Neuronal stem cell (in vitro differentiated cells): ENCODE results near the gene AURKAIP1.

Experiments used
- DNase-seq: peaks from one replicate; pipeline ENCODE4 v3.0.0-alpha.2; 2013; ENCODE audit warnings: low spot score
- H2AFZ ChIP-seq: one replicate; pipeline ENCODE4 v1.6.1; 2013; ENCODE audit warnings: mild to moderate bottlenecking, low read length, inconsistent platforms
- H2AK5ac ChIP-seq: 2 replicates; pipeline ENCODE4 v1.6.1; 2013; ENCODE audit warnings: low read depth, mild to moderate bottlenecking, inconsistent platforms, low read length, moderate library complexity, mixed read lengths
- H2BK120ac ChIP-seq: 2 replicates; pipeline ENCODE4 v1.6.1; 2013; ENCODE audit warnings: low read depth, mild to moderate bottlenecking, inconsistent platforms, low read length, moderate library complexity, mixed read lengths
- H2BK12ac ChIP-seq: one replicate; pipeline ENCODE4 v1.6.1; 2013; ENCODE audit warnings: low read length, inconsistent platforms
- H2BK15ac ChIP-seq: 2 replicates; pipeline ENCODE4 v1.6.1; 2013; ENCODE audit warnings: mild to moderate bottlenecking, low read length, inconsistent platforms, mixed read lengths
- H2BK5ac ChIP-seq: one replicate; pipeline ENCODE4 v1.6.1; 2013; ENCODE audit warnings: inconsistent platforms, mild to moderate bottlenecking, low read length, moderate library complexity
- H3K14ac ChIP-seq: one replicate; pipeline ENCODE4 v1.6.1; 2013; ENCODE audit warnings: low read length, inconsistent platforms
- H3K18ac ChIP-seq: 2 replicates; pipeline ENCODE4 v1.6.1; 2013; ENCODE audit warnings: low read length, inconsistent platforms
- H3K23ac ChIP-seq: 2 replicates; pipeline ENCODE4 v1.6.1; 2013; ENCODE audit warnings: low read depth, mild to moderate bottlenecking, mixed read lengths, low read length, inconsistent platforms; ENCODE audit not compliant: poor library complexity
- H3K27ac ChIP-seq: replicated peaks from 3 replicates; pipeline ENCODE4 v1.5.1; 2013; ENCODE audit warnings: low read length, inconsistent platforms
- H3K27me3 ChIP-seq, 3 experiments: 2 replicates each; pipeline ENCODE4 v1.6.1; 2013; ENCODE audit warnings: low read length in 3 of 3, mild to moderate bottlenecking in 2 of 3, inconsistent platforms in 1 of 3, low read depth in 1 of 3, mixed read lengths in 1 of 3, moderate library complexity in 1 of 3; ENCODE audit not compliant: control insufficient read depth in 3 of 3, insufficient read depth in 3 of 3
- H3K36me3 ChIP-seq, 2 donors: replicated peaks in 1 of 2; 2 replicates each; pipeline ENCODE4 v1.6.1; 2013; ENCODE audit warnings: low read length in 2 of 2; ENCODE audit not compliant: control insufficient read depth in 2 of 2, insufficient read depth in 2 of 2
- H3K4ac ChIP-seq: 2 replicates; pipeline ENCODE4 v1.6.1; 2013; ENCODE audit warnings: inconsistent platforms, mild to moderate bottlenecking, low read length, moderate library complexity
- H3K4me1 ChIP-seq, 2 donors: 1 replicate in 1 of 2; 2 replicates in 1 of 2; pipeline ENCODE4 v1.6.1; 2013; ENCODE audit warnings: low read length in 2 of 2, low read depth in 1 of 2; ENCODE audit not compliant: control insufficient read depth in 2 of 2, insufficient read depth in 1 of 2
- H3K4me2 ChIP-seq: one replicate; pipeline ENCODE4 v1.6.1; 2013; ENCODE audit warnings: mild to moderate bottlenecking, low read length, inconsistent platforms; ENCODE audit not compliant: insufficient read depth, poor library complexity, severe bottlenecking
- H3K4me3 ChIP-seq, 2 donors: 2 replicates each; pipeline ENCODE4 v1.5.1; 2013; ENCODE audit warnings: low read length in 2 of 2, mild to moderate bottlenecking in 2 of 2, inconsistent platforms in 1 of 2, moderate library complexity in 1 of 2
- H3K79me1 ChIP-seq: one replicate; pipeline ENCODE4 v1.6.1; 2013; ENCODE audit warnings: low read depth, mild to moderate bottlenecking, inconsistent platforms, low read length, moderate library complexity
- H3K9ac ChIP-seq: one replicate; pipeline ENCODE4 v1.6.1; 2013; ENCODE audit warnings: mild to moderate bottlenecking, low read depth, low read length, inconsistent platforms; ENCODE audit not compliant: poor library complexity
- H3K9me3 ChIP-seq, 2 donors: replicated peaks in 1 of 2; 2 replicates each; pipeline versions ENCODE3 to v1.6.1; 2013; ENCODE audit warnings: low read length in 2 of 2, mild to moderate bottlenecking in 2 of 2, inconsistent platforms in 1 of 2, low read depth in 1 of 2, mixed read lengths in 1 of 2, moderate library complexity in 1 of 2; ENCODE audit not compliant: control insufficient read depth in 2 of 2, insufficient read depth in 1 of 2
- H4K8ac ChIP-seq: one replicate; pipeline ENCODE4 v1.6.1; 2013; ENCODE audit warnings: low read depth, mild to moderate bottlenecking, inconsistent platforms, low read length, moderate library complexity
- H4K91ac ChIP-seq: one replicate; pipeline ENCODE4 v1.6.1; 2013; ENCODE audit warnings: low read length, low read depth, mild to moderate bottlenecking, inconsistent platforms; ENCODE audit not compliant: poor library complexity
- WGBS, 2 donors: extraction: QIAGEN DNeasy Blood & Tissue Kit; methylation state at CpG; one replicate each; pipeline ENCODE4 v1.1.7; 2013; ENCODE audit warnings: missing lambda C conversion rate in 2 of 2, mixed read lengths in 1 of 2; ENCODE audit not compliant: insufficient read length in 2 of 2, insufficient replicate concordance in 1 of 2; ENCODE audit errors: extremely low coverage in 2 of 2; 5-methylcytosine and 5-hydroxymethylcytosine counted together

AURKAIP1 gene

DNA sequence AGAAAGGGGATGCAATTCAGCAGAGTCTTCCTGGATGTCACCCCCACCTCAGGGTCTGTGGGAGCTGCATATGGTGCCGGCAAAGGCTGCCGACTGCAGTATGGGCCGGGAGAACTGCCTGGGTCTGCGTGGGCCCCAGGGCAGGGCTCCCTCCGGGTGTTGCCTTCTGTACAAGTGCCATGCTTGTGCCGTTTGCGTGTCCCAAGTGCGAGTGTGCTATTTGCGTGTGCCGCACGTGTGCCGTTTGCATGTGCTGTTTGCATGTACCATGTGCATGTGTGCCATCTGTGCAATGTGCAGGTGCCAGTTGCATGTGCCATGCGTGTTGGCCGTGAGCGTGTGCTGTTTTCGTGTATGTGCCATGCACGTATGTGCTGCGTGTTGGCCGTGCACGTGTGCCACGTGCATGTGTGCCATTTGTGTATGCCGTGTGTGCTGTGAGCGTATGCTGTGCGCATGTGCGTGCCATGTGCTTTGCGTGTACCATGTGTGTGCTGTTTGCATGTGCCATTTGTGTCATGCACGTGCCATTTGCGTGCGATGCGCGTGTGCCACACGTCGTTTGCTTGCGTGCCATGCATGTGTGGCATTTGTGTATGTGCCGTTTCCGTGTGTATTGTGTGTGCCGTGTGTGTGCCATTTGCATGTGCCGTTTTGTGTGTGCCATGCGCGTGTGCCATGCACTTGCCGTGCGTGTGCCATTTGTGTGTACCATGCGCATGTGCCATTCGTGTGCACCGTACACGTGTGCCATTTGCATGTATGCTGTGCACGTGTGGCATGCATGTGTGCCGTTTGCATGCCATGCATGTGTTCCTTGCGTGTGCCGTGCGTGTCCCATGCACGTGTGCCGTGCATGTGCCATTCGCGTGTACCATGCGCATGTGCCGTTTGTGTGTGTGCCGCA is 45.5 kb downstream of the AURKAIP1 start:
- Histone ChIP-seq H3K27ac (no peak overlapping the region), H3K79me1 (peaks cover 25% of the 10 kb centered on the region), H3K4me1 (peaks cover 16 to 18% of the 10 kb centered on the region in 2 donors), H3K9me3 (peaks cover 0 to 9% of the 10 kb centered on the region in 2 donors), H3K27me3 (peaks cover 0 to 2% (median 0%) of the 10 kb centered on the region in 3 experiments), H2AK5ac (peak overlapping the region; percentile 7), H3K4me2 (no peak overlapping the region), H3K4ac (no peak overlapping the region), H4K91ac (peak overlapping the region; percentile 80), H3K18ac (peak overlapping the region; percentile 70), H2BK15ac (no peak overlapping the region), H3K14ac (peak overlapping the region; percentile 98), H3K36me3 (peaks cover 13 to 29% of the 10 kb centered on the region in 2 donors), H3K9ac (peak overlapping the region; percentile 80), H2BK120ac (no peak overlapping the region), H3K4me3 (peak overlapping the region in 1 of 2 donors; percentile 73), H2BK5ac (no peak overlapping the region), H2BK12ac (peak overlapping the region; percentile 82), H3K23ac (peak overlapping the region; percentile 92), H4K8ac (peak overlapping the region; percentile 86), H2AFZ (no peak overlapping the region)
- DNase-seq: no peak
- WGBS, 2 donors: no CpG with 5 or more reads among the region's 58 CpGs

DNA sequence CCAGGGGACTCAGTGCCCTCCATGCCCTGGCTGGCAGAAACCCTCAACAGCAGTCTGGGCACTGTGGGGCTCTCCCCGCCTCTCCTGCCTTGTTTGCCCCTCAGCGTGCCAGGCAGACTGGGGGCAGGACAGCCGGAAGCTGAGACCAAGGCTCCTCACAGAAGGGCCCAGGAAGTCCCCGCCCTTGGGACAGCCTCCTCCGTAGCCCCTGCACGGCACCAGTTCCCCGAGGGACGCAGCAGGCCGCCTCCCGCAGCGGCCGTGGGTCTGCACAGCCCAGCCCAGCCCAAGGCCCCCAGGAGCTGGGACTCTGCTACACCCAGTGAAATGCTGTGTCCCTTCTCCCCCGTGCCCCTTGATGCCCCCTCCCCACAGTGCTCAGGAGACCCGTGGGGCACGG is 46.8 kb downstream of the AURKAIP1 start:
- H2BK12ac ChIP-seq: no peak overlapping the region
- H2BK15ac ChIP-seq: no peak overlapping the region
- no peak overlapping the region for H3K14ac ChIP-seq
- no peak overlapping the region for H3K4me2 ChIP-seq
- H3K9me3 ChIP-seq: peaks cover 0 to 9% of the 10 kb centered on the region in 2 donors
- H2BK5ac ChIP-seq: no peak overlapping the region
- no CpG with 5 or more reads among the region's 15 CpGs for WGBS, 2 donors
- H3K36me3 ChIP-seq: peaks cover 13 to 30% of the 10 kb centered on the region in 2 donors
- no peak overlapping the region for H4K91ac ChIP-seq
- H3K18ac ChIP-seq: no peak overlapping the region
- no peak overlapping the region for H2AK5ac ChIP-seq
- no peak for DNase-seq
- no peak overlapping the region for H2AFZ ChIP-seq
- H3K27me3 ChIP-seq: peaks cover 0 to 2% (median 0%) of the 10 kb centered on the region in 3 experiments
- no peak overlapping the region for H4K8ac ChIP-seq
- H2BK120ac ChIP-seq: no peak overlapping the region
- H3K9ac ChIP-seq: no peak overlapping the region
- no peak overlapping the region for H3K4me3 ChIP-seq
- peaks cover 18 to 21% of the 10 kb centered on the region in 2 donors for H3K4me1 ChIP-seq
- no peak overlapping the region for H3K27ac ChIP-seq
- no peak overlapping the region for H3K4ac ChIP-seq
- peaks cover 29% of the 10 kb centered on the region for H3K79me1 ChIP-seq
- H3K23ac ChIP-seq: no peak overlapping the region

DNA sequence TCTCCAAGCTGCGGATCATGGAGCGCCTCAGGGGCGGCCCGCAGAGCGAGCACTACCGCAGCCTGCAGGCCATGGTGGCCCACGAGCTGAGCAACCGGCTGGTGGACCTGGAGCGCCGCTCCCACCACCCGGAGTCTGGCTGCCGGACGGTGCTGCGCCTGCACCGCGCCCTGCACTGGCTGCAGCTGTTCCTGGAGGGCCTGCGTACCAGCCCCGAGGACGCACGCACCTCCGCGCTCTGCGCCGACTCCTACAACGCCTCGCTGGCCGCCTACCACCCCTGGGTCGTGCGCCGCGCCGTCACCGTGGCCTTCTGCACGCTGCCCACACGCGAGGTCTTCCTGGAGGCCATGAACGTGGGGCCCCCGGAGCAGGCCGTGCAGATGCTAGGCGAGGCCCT is 47.7 kb downstream of the AURKAIP1 start:
- peaks cover 15 to 37% of the 10 kb centered on the region in 2 donors for H3K36me3 ChIP-seq
- H3K4me3 ChIP-seq: no peak overlapping the region
- no peak overlapping the region for H2BK5ac ChIP-seq
- H3K27me3 ChIP-seq: peaks cover 0 to 2% (median 0%) of the 10 kb centered on the region in 3 experiments
- H3K4me2 ChIP-seq: no peak overlapping the region
- H2AK5ac ChIP-seq: no peak overlapping the region
- H2BK12ac ChIP-seq: no peak overlapping the region
- no peak overlapping the region for H3K27ac ChIP-seq
- no peak overlapping the region for H4K91ac ChIP-seq
- H2BK15ac ChIP-seq: no peak overlapping the region
- H3K4ac ChIP-seq: no peak overlapping the region
- no CpG with 5 or more reads among the region's 40 CpGs for WGBS, 2 donors
- DNase-seq: no peak
- no peak overlapping the region for H2AFZ ChIP-seq
- peaks cover 35% of the 10 kb centered on the region for H3K79me1 ChIP-seq
- peaks cover 0 to 9% of the 10 kb centered on the region in 2 donors for H3K9me3 ChIP-seq
- H3K23ac ChIP-seq: no peak overlapping the region
- no peak overlapping the region for H3K14ac ChIP-seq
- no peak overlapping the region for H2BK120ac ChIP-seq
- H4K8ac ChIP-seq: no peak overlapping the region
- no peak overlapping the region for H3K9ac ChIP-seq
- H3K4me1 ChIP-seq: peaks cover 18 to 27% of the 10 kb centered on the region in 2 donors
- H3K18ac ChIP-seq: no peak overlapping the region

DNA sequence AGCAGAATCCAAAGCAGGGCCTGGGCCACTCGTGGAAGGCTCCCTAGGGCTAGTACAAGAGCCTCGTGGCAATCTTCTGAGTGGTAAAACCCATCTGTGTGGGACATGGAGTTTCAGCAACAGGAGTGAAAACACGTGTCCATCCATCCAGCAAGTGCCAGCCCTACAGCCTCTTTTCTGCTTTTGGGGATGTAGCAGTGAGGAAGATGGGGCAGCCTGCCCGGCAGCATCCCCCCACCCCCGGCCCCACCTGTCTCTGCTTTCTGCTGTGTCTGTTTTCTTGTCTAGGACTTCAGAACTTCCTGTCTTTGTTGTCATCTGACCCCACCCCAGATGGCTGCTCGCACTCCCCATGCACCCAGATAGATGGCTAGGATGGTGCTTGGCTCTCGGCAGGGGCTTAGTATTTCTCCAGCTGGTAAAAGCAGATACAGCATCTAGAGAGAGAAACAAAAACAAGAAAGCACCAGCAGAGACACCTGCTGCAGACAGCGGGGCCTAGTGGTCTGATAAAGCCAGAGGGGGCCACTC is 48.9 kb downstream of the AURKAIP1 start:
- peaks cover 22 to 47% of the 10 kb centered on the region in 2 donors for H3K36me3 ChIP-seq
- no peak overlapping the region for H2BK12ac ChIP-seq
- peak overlapping the region; percentile 25 to 97 for H3K4me3 ChIP-seq
- H4K91ac ChIP-seq: no peak overlapping the region
- H3K9ac ChIP-seq: no peak overlapping the region
- no peak overlapping the region for H3K27ac ChIP-seq
- no peak overlapping the region for H3K18ac ChIP-seq
- H3K27me3 ChIP-seq: peaks cover 0 to 2% (median 0%) of the 10 kb centered on the region in 3 experiments
- H3K4me1 ChIP-seq: peaks cover 18 to 24% of the 10 kb centered on the region in 2 donors
- H3K4ac ChIP-seq: no peak overlapping the region
- H3K4me2 ChIP-seq: no peak overlapping the region
- no peak overlapping the region for H2BK5ac ChIP-seq
- no CpG with 5 or more reads among the region's 8 CpGs for WGBS, 2 donors
- no peak overlapping the region for H3K14ac ChIP-seq
- no peak overlapping the region for H2BK15ac ChIP-seq
- H4K8ac ChIP-seq: no peak overlapping the region
- H2AFZ ChIP-seq: no peak overlapping the region
- H3K9me3 ChIP-seq: peaks cover 0 to 9% of the 10 kb centered on the region in 2 donors
- H3K23ac ChIP-seq: no peak overlapping the region
- H2BK120ac ChIP-seq: peak overlapping the region; percentile 47
- no peak overlapping the region for H2AK5ac ChIP-seq
- DNase-seq: no peak
- peaks cover 44% of the 10 kb centered on the region for H3K79me1 ChIP-seq
